H1 (cell line): Measurements from ENCODE around the gene OR52W1. TPM values are rescaled to one million over a fixed set of nuclear protein-coding genes. Genes with fewer than 3 reads are reported as not detected.

Experiments
- CTCF ChIP-seq, 3 experiments: IDR thresholded peaks; 1 replicate in 2 of 3; 2 replicates in 1 of 3; pipeline versions ENCODE4 v1.5.1 to v1.6.1; 2011; ENCODE audit warnings: low read length in 3 of 3, mild to moderate bottlenecking in 3 of 3, inconsistent platforms in 2 of 3, low read depth in 1 of 3, moderate library complexity in 1 of 3; ENCODE audit not compliant: insufficient read depth in 1 of 3; ENCODE audit errors: control extremely low read depth in 1 of 3
- JUND ChIP-seq: IDR thresholded peaks from 2 replicates; pipeline ENCODE4 v1.6.1; 2011; ENCODE audit warnings: mild to moderate bottlenecking, improper control_type of control experiment, low read length
- SRF ChIP-seq: IDR thresholded peaks from 2 replicates; pipeline ENCODE4 v1.6.1; 2011; ENCODE audit warnings: mild to moderate bottlenecking, low read depth, low read length, moderate library complexity
- TAF7 ChIP-seq: optimal IDR thresholded peaks from 2 replicates; pipeline ENCODE3; 2011; ENCODE audit warnings: low read depth, mild to moderate bottlenecking, inconsistent platforms, low read length, moderate library complexity, borderline replicate concordance
- polyA plus RNA-seq, 7 experiments: library from polyadenylated mRNA; depleted of rRNA in 3 of 7; stranded (reverse) in 5 of 7; unstranded in 2 of 7; fragments of >200 nt in 5 of 7; fragments of 200-250 nt in 2 of 7; gene quantifications; 1 replicate in 5 of 7; 2 replicates in 1 of 7; 4 replicates in 1 of 7; pipeline versions ENCODE4 v1.2.1 to v1.2.3, GENCODE V29; 2011 to 2013; ENCODE audit warnings: missing spikeins in 2 of 7, mixed read lengths in 2 of 7
- total RNA-seq: library from RNA; stranded (reverse); fragmentation: NEBNext Ultra II Directional; extraction: Animal tissue kit (Norgen Biotek cat#: 25700); gene quantifications from 2 replicates; pipeline ENCODE4 v1.2.1, GENCODE V29; 2021

The OR52W1 gene
- total and polyA plus RNA-seq, 2 of the 8 experiments (the other 6 are each of a cell fraction or from before 2014, with no cell fraction given), result not detected

- TF ChIP-seq CTCF (IDR thresholded peaks at IDR 0.05; ENCODE audit: control extremely low read depth in 1 of 3, insufficient read depth in 1 of 3, low read depth in 1 of 3, low read length in 3 of 3), result no peak
- TF ChIP-seq SRF, result no peak
- TF ChIP-seq JUND, result no peak
- no peak for TF ChIP-seq TAF7
Observed at GRCh38 chr11:6203327-6203726, 4.3 kb downstream of the OR52W1 start (continued).
